NT2/D1 (cell line): Measurements from ENCODE around the gene DIAPH3.

Experiments
- DNase-seq: peaks from one replicate; pipeline ENCODE4 v3.0.0-alpha.2; 2011; ENCODE audit warnings: low read depth, low spot score
- H3K27me3 ChIP-seq: 2 replicates; pipeline ENCODE4 v1.6.0; 2011; ENCODE audit warnings: mild to moderate bottlenecking; ENCODE audit not compliant: insufficient read length, insufficient read depth
- H3K36me3 ChIP-seq: 2 replicates; pipeline ENCODE4 v1.6.1; 2011; ENCODE audit warnings: mild to moderate bottlenecking, low read length, mixed read lengths; ENCODE audit not compliant: insufficient read depth, insufficient read length
- H3K4me1 ChIP-seq: 2 replicates; pipeline ENCODE4 v1.5.1; 2011; ENCODE audit not compliant: insufficient read depth, insufficient read length
- H3K4me3 ChIP-seq: 2 replicates; pipeline ENCODE4 v1.5.1; 2011; ENCODE audit warnings: low read depth; ENCODE audit not compliant: insufficient read length
- H3K9ac ChIP-seq: 2 replicates; pipeline ENCODE4 v1.6.0; 2011; ENCODE audit warnings: low read depth; ENCODE audit not compliant: insufficient read length
- H3K9me3 ChIP-seq: 2 replicates; pipeline ENCODE4 v1.5.1; 2011; ENCODE audit warnings: mild to moderate bottlenecking, low read length; ENCODE audit not compliant: insufficient read depth
- SUZ12 ChIP-seq: IDR thresholded peaks from 2 replicates; pipeline ENCODE4 v1.6.1; 2011; ENCODE audit not compliant: insufficient read length, insufficient read depth; ENCODE audit errors: extremely low read depth
- YY1 ChIP-seq: IDR thresholded peaks from 2 replicates; pipeline ENCODE4 v1.6.1; 2011; ENCODE audit not compliant: insufficient read length, insufficient read depth
- ZNF274 ChIP-seq: IDR thresholded peaks from 2 replicates; pipeline ENCODE4 v1.6.1; 2011; ENCODE audit warnings: mild to moderate bottlenecking, low read depth, low read length

The DIAPH3 gene

DNA sequence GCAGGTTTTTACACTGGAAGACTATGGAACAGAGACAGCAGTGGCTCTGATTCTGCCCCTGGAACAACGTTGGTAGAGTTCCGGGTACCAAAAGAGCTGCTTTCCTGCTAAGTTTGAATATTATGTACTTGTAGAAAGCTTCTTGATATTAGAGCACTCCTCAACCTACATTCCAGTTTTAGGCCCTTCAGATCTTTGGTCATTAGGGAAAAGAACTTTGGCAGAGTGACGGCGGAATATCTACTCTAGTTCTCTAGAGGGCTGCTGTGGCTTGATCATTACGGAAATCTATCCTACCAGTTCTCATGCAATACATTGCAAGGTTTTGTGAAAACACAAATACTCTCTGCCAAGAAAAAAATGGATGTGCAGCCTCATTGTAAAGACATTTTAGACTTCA, 415.7 kb downstream of the DIAPH3 start:
- H3K4me1 ChIP-seq: no peaks in the 10 kb centered on the region
- H3K9me3 ChIP-seq: no peaks in the 10 kb centered on the region
- H3K4me3 ChIP-seq: no peak overlapping the region
- TF ChIP-seq ZNF274 (no peak), YY1 (no peak), SUZ12 (no peak)
- no peaks in the 10 kb centered on the region for H3K27me3 ChIP-seq
- no peak for DNase-seq
- no peak overlapping the region for H3K9ac ChIP-seq
- no peaks in the 10 kb centered on the region for H3K36me3 ChIP-seq

DNA sequence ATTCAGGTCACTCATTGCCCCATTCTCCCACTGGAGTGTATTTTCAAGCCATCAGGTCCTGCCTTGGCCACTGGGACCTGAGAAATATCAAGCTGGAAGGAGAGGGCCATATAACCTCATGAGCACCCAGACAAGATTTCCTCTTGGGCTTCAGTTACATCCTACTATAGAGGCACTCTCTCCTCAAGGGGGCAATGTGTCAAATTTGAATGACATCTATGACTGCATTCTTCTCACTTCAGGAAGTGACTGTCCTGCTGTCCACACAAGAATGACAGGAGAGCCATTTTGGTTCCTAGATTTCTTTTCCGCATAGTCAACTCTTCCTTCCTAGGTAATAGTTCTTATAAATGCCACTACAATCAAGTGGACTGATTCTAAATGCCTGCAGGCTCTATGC, 416.2 kb downstream of the DIAPH3 start:
- H3K27me3 ChIP-seq: no peaks in the 10 kb centered on the region
- no peaks in the 10 kb centered on the region for H3K36me3 ChIP-seq
- no peaks in the 10 kb centered on the region for H3K4me1 ChIP-seq
- DNase-seq: no peak
- no peak overlapping the region for H3K4me3 ChIP-seq
- H3K9ac ChIP-seq: no peak overlapping the region
- no peaks in the 10 kb centered on the region for H3K9me3 ChIP-seq
- TF ChIP-seq SUZ12 (no peak), ZNF274 (no peak), YY1 (no peak)

DNA sequence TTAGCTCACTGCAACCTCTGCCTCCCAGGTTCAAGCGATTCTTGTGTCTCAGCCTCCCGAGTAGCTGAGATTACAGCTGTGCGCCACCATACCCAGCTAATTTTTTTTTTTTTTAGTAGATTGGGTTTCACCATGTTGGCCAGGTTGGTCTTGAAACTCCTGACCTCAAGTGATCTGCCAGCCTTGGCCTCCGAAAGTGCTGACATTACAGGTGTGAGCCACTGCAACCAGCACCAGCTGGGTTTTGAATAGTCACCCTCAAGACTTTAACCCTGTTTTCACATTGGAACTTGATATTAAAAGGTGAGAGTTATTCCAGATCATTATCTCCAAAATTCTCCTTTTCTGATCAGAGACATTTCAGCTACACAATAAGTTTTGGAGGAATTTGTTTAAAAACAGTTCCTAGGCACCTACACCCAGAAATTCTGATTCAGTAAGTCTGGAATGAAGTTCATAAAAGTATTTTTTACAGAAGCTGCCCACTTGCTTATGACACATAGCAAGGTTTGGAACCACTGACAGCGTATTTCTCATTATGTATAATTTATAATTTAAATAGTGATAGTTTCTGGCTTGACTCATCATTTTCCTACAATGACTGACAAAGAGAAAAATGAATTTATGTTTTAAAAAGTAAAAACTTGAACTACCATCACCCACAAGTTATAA, 417.3 kb downstream of the DIAPH3 start:
- Histone ChIP-seq H3K36me3 (no peaks in the 10 kb centered on the region), H3K27me3 (no peaks in the 10 kb centered on the region), H3K4me3 (no peak overlapping the region), H3K4me1 (no peaks in the 10 kb centered on the region), H3K9ac (no peak overlapping the region), H3K9me3 (no peaks in the 10 kb centered on the region)
- TF ChIP-seq YY1: no peak
- TF ChIP-seq ZNF274: no peak
- TF ChIP-seq SUZ12: no peak
- no peak for DNase-seq

DNA sequence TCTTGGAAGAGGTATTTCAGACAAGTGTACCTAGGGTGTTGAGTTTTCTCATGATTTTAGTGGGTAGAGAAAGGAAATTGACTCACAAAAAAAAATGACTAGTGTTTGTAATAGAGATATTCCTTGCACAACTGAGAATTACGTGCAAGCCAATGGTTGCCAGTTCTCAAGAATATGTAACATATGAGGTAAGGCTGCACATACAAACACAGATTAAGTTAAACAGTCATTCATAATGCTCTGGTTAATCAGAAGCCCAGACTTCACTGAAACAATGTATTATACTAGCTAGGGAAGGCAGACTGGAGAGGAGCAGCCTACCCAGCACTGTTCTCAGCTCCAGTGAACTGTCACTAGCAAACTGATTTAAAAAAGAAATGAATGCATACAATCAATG, 418.3 kb downstream of the DIAPH3 start:
- Histone ChIP-seq H3K4me1 (no peaks in the 10 kb centered on the region), H3K27me3 (no peaks in the 10 kb centered on the region), H3K36me3 (no peaks in the 10 kb centered on the region), H3K9ac (no peak overlapping the region), H3K9me3 (no peaks in the 10 kb centered on the region), H3K4me3 (no peak overlapping the region)
- TF ChIP-seq ZNF274 (no peak), YY1 (no peak), SUZ12 (no peak)
- DNase-seq: no peak

DNA sequence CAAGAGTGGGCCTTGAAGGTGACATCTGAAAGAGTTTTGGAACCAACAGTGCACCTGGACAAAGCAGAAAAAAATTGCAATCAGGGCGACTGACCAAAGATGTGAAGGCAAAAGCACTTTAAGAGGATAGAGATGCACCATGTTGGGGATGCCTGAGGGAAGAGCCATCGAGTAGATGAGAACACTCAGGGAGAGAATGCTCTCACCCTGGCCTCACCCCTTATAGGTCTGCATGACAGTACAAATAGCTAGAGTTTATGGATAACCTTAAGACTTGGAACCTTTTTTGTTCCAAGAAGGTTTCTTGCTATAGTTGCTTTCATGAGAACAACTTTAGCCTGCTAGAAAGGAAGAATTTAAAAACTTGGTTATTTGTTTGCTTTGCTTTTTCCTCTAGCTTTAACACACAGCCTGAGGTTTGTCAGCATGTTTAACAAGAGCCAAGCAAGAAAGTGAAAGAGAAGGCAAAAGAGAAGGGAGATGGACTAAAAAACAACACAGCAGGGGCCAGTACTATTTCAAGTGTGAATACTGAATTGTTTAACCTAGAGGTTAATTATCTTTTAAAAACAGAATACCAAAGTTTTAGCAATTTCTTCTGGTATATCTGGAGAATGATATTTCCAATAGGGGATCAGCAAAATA, 418.9 kb downstream of the DIAPH3 start:
- no peaks in the 10 kb centered on the region for H3K27me3 ChIP-seq
- no peak overlapping the region for H3K9ac ChIP-seq
- H3K36me3 ChIP-seq: no peaks in the 10 kb centered on the region
- no peak overlapping the region for H3K4me3 ChIP-seq
- no peak for DNase-seq
- H3K9me3 ChIP-seq: no peaks in the 10 kb centered on the region
- H3K4me1 ChIP-seq: no peaks in the 10 kb centered on the region
- TF ChIP-seq SUZ12: no peak
- no peak for TF ChIP-seq YY1
- TF ChIP-seq ZNF274: no peak

DNA sequence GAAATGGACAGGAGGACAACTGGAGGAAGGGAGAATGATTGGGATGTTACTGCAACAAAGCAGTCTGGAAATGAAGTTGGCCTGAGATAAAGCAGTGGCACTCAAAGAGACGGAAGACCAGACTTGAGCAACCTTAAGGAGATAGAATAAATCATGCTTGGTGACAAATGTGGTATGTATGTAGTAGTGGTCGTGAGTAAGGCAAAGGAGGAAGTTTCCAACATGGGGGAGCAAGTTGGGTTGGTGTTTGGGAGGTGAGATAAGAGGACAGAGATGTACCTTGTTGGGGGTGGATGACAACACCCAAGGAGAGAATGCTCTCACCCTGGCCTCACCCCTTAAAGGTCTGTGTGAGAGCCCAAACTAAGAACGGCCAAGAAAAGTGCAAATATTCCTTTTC, 420.5 kb downstream of the DIAPH3 start:
- no peak for DNase-seq
- Histone ChIP-seq H3K27me3 (no peaks in the 10 kb centered on the region), H3K9me3 (no peaks in the 10 kb centered on the region), H3K9ac (no peak overlapping the region), H3K4me3 (no peak overlapping the region), H3K4me1 (no peaks in the 10 kb centered on the region), H3K36me3 (no peaks in the 10 kb centered on the region)
- TF ChIP-seq YY1: no peak
- no peak for TF ChIP-seq SUZ12
- TF ChIP-seq ZNF274: no peak

DNA sequence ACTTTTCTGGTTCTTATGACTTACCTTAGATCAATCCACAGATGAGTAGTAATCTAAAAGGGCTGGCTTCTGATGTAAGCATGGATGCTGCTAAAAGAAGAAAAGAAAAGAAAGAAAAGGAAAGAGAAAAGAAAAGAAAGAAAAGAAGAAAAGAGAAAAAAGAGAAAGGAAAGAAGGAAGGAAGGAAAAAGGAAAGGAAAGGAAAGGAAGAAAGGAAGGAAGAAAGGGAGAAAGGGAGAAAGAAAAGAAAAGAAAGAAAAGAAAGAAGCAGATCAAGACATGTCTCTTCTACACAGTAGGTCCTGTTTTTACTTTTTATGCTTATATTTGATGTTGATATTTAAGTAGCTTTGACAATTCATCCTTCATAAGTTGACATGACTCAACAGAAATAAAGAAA, 421.3 kb downstream of the DIAPH3 start:
- H3K9ac ChIP-seq: no peak overlapping the region
- H3K4me3 ChIP-seq: no peak overlapping the region
- TF ChIP-seq SUZ12 (no peak), ZNF274 (no peak), YY1 (no peak)
- DNase-seq: no peak
- H3K9me3 ChIP-seq: no peaks in the 10 kb centered on the region
- H3K36me3 ChIP-seq: no peaks in the 10 kb centered on the region
- no peaks in the 10 kb centered on the region for H3K4me1 ChIP-seq
- no peaks in the 10 kb centered on the region for H3K27me3 ChIP-seq
